GM15510 (cell line): ENCODE data around the gene SIRPG.

Experiments
- POLR2A ChIP-seq: IDR thresholded peaks from 3 replicates; pipeline ENCODE4 v1.6.1; 2011; ENCODE audit warnings: borderline replicate concordance; ENCODE audit not compliant: insufficient read length; ENCODE audit errors: extremely low read depth

The SIRPG gene

DNA sequence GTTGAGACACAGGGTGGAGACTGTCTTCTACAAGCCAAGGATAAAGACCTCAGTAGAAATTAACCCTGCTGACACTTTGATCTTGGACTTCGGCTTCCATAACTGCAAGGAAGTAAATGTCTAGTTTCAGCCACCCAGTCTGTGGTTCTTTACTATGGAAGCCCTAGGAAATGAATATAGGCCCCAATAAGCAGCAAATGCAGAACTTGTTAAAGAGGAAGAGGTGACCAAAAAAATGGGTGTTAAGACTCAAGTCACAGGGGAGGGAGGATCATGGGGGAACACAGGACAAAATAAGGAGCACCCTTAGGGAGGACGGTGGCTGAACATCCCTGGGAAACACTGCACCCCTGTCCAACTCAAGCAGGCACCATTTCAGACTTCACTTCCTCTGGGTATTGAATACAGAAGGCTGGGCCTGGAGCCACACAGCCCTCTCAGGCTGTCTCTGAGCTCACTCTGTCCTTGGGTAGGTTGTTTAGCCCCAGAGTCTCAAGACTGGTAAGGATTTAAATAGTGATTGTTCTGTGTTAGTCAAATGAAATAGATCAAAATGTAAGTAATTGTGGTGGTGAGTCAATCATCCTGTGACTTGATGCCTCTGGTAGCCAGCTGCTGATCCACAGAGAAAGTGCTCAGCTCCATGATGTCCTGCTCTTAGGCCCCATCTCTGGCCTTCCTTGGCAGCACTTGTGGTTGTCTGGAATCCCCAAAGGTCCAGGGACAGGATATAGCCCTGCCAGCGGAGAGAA lies 69.6 kb downstream of the SIRPG start:
- TF ChIP-seq POLR2A = no peak

DNA sequence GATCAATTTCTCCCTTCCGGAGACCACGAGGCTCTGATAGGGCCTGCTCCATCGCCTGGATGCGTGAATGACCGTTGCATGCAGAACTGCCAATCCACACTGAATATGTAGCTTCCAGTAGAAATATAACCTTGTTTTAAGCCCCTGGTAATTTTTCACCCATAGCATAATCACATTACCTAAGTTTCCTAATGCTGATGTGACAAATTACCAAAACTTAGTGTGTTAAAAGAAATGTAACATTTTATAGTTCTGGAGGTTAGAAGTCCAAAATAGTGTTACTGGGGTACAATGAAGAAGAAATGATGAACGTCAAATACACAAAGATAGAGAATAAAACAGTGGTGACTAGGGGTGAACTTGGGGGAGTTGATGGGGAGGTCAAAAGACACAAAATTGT lies 78.1 kb downstream of the SIRPG start:
- no peak for TF ChIP-seq POLR2A
